Activated CD4-positive, alpha-beta T cell treated with anti-CD3 and anti-CD28 coated beads, Interleukin-2, amount 10 ng/mL, durations not matched to agents 7 days and 5 days (primary cell): ENCODE measurements around the gene ZNF32. TPM values are rescaled to one million over a fixed set of nuclear protein-coding genes. Genes with fewer than 3 reads are reported as not detected.
"Not testable (repeated sequence)": the region's sequence is repeated elsewhere in the genome, so short reads cannot be mapped to it uniquely, and the experiment has no call there.

Experiments used
- CTCF ChIA-PET: fragments of 350-600 bp; sonication (Branson Sonifier 250); formaldehyde crosslinking; loops from one replicate; lab custom pipeline; 2021; ENCODE audit warnings: antibody characterized with exemption; lab: Charles Lee
- POLR2A ChIA-PET: fragments of 350-600 bp; sonication (Branson Sonifier 250); formaldehyde crosslinking; loops from one replicate; lab custom pipeline; 2021; ENCODE audit warnings: antibody characterized with exemption; lab: Charles Lee
- DNase-seq: peaks from one replicate; pipeline ENCODE4 v3.0.0-alpha.2; 2020
- H3K27ac Mint-ChIP-seq: one replicate; pipeline ENCODE4 v1.8.0; 2021; ENCODE audit warnings: mild to moderate bottlenecking, moderate library complexity, mixed read lengths
- H3K27me3 Mint-ChIP-seq: one replicate; pipeline ENCODE4 v1.8.0; 2021; ENCODE audit warnings: mixed read lengths
- H3K36me3 Mint-ChIP-seq: one replicate; pipeline ENCODE4 v1.8.0; 2021; ENCODE audit warnings: low read depth, mixed read lengths
- H3K4me1 Mint-ChIP-seq: one replicate; pipeline ENCODE4 v1.8.0; 2021; ENCODE audit warnings: mixed read lengths
- H3K4me3 Mint-ChIP-seq: one replicate; pipeline ENCODE4 v1.8.0; 2021; ENCODE audit warnings: mild to moderate bottlenecking, moderate library complexity, mixed read lengths
- H3K9me3 Mint-ChIP-seq: one replicate; pipeline ENCODE4 v1.8.0; 2021; ENCODE audit warnings: mixed read lengths
- total RNA-seq, 2 experiments: library from RNA; stranded (reverse); gene quantifications; one replicate each; pipeline ENCODE4 v1.2.3, GENCODE V29; 2021

ZNF32 gene
- total RNA-seq, 2 experiments from 2014 or later, result 18.0 to 19.0 TPM

DNA sequence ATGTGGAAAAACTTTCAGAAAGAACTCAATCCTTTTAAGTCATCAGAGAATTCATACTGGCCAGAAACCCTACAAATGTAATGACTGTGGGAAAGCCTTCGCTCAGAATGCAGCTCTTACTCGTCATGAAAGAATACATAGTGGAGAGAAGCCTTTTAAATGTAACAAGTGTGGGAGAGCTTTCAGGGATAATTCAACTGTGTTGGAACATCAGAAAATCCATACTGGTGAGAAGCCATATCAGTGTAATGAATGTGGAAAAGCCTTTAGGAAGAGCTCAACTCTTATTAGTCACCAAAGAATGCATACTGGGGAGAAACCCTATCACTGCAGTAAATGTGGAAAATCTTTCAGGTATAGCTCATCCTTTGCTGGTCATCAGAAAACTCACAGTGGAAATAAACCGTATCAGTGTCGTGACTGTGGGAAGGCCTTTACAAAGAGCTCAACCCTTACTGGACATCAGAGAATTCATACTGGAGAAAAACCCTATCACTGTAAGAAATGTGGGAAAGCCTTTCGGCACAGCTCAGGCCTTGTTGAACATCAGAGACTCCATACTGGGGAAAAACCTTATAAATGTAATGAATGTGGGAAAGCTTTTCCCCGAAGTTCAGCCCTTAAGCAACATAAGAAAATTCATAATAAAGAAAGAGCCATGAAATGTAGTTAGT, 31.8 kb downstream of the ZNF32 start:
- H3K36me3 Mint-ChIP-seq, result peaks cover 63% of the 10 kb centered on the region
- H3K4me3 Mint-ChIP-seq, result no peak overlapping the region
- peaks cover 56% of the 10 kb centered on the region for H3K9me3 Mint-ChIP-seq
- CTCF ChIA-PET, result interaction anchor here (1.5 kb wide), 1 partner anchor 32 kb away, joined by 3 read pairs; the partner anchor contains the start of gene ZNF32
- no peak for DNase-seq
- no peaks in the 10 kb centered on the region for H3K27me3 Mint-ChIP-seq
- H3K4me1 Mint-ChIP-seq, result no peaks in the 10 kb centered on the region
- H3K27ac Mint-ChIP-seq, result no peak overlapping the region
- POLR2A ChIA-PET, result no interaction called here

DNA sequence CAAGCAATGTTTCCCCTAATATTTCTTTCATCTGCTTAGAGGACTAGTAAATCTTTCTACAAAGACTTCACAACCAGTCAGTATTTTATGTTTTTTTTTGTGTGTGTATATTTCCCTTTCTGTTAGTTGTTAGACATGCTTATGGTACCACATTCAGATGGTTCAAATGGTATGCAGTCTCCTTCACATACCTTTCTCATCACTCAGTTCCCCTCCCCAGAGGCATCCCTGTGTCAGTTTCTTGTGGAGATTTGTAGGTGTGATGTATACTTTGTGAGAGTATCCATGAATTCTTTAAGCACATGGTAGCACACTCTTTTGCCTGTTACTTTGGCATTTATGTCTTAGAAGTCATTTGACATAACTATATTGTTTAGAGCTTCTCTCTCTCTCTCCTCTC, 38.0 kb downstream of the ZNF32 start:
- ChIA-PET POLR2A (no interaction called here), CTCF (interaction anchor here (0.5 to 1.2 kb wide), 2 partner anchors 13 to 633 kb away, joined by 3 to 5 read pairs; no protein-coding TSS in a partner anchor)
- H3K4me1 Mint-ChIP-seq, result peaks cover 24% of the 10 kb centered on the region
- DNase-seq, result no peak
- peaks cover 75% of the 10 kb centered on the region for H3K36me3 Mint-ChIP-seq
- peaks cover 40% of the 10 kb centered on the region for H3K9me3 Mint-ChIP-seq
- no peaks in the 10 kb centered on the region for H3K27me3 Mint-ChIP-seq
- H3K4me3 Mint-ChIP-seq, result no peak overlapping the region
- no peak overlapping the region for H3K27ac Mint-ChIP-seq

DNA sequence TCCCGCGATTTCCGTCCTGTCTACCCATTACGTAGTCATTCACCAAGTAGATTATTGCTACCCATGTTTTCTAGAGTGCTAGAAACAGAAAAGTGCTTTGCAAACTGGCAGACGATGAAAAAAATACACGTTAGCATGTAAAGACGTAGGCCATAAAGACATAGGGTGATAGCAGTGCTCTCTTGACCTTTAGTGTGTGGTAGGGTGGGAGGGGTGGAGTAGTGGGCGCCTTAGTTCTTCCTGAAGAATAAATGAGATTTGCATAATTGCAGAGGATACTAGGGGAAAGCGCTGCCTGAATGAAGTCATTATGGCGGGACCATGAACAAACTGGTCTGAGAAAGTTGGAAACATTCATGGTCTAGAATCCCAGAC, 41.5 kb downstream of the ZNF32 start:
- CTCF ChIA-PET, result no interaction called here
- peak overlapping the region; percentile 80 for H3K4me3 Mint-ChIP-seq

DNA sequence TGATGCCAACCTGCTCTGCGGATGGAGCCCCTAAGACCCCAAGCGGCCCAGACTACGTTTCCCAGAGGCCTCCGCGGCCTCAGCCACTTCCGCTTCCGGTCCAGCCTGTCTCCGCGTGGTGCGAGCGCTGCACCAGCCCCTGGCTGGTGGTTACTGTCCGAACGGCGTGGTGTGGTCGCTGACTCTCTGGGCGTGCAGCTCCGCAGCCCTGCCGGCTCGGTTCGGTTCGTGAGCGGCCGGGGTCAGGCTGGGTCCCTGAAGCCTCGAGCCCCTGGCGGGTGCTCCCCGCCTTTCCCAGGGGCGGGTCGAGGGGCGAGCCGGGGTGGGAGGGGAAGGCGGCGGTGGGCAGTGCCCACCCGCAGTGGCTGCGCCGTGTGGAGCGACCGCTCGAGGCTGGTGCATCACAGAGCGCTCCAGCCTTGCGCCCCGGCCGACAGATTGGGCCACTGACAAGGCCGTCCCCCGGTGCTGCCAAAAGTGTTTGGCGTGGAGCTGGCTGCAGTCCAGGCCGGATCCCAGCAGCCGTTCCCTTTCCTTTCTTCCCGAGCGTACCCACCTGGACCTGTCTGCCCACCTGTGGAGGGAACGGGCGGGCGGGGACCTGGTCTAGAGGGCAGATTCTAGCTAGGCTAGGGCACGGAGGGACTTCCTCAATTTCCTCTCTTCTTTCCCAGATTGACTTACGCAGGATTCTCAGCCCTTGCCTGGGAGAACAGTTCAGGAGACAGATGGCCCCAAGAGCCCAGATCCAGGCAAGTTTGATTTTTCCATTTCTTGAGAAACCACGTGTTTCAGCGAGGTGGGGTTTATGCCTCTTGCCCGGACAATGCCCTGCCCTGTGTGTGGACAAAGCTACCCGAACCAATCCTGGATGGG, 42.1 kb downstream of the ZNF32 start, which contains the start of gene ZNF485:
Gene ZNF485 (plus strand): TSS at position 116 of the 876 bp plus-strand sequence. CDS start 613 bp downstream, at position 729.
- ChIA-PET POLR2A (interaction anchor here (0.6 kb wide), 1 partner anchor 118 kb away, joined by 4 read pairs; no protein-coding TSS in a partner anchor), CTCF (no interaction called here)
- Mint-ChIP-seq H3K36me3 (peaks cover 39% of the 10 kb centered on the region), H3K27ac (peak within 1 kb of the TSS; percentile 85), H3K4me3 (peak within 1 kb of the TSS; percentile 80), H3K4me1 (peaks cover 25% of the 10 kb centered on the region), H3K9me3 (peaks cover 21% of the 10 kb centered on the region), H3K27me3 (peaks cover 4% of the 10 kb centered on the region)
- DNase-seq, result peak; percentile 62

More for the DNA sequence above, 41.5 kb downstream of the ZNF32 start:
- peaks cover 23% of the 10 kb centered on the region for H3K9me3 Mint-ChIP-seq
- no peak for DNase-seq
- POLR2A ChIA-PET, result interaction anchor here (0.6 kb wide), 1 partner anchor 119 kb away, joined by 4 read pairs; no protein-coding TSS in a partner anchor
- peak overlapping the region; percentile 85 for H3K27ac Mint-ChIP-seq
- H3K36me3 Mint-ChIP-seq, result peaks cover 45% of the 10 kb centered on the region
- H3K27me3 Mint-ChIP-seq, result peaks cover under 1% of the 10 kb centered on the region
- H3K4me1 Mint-ChIP-seq, result peaks cover 25% of the 10 kb centered on the region

DNA sequence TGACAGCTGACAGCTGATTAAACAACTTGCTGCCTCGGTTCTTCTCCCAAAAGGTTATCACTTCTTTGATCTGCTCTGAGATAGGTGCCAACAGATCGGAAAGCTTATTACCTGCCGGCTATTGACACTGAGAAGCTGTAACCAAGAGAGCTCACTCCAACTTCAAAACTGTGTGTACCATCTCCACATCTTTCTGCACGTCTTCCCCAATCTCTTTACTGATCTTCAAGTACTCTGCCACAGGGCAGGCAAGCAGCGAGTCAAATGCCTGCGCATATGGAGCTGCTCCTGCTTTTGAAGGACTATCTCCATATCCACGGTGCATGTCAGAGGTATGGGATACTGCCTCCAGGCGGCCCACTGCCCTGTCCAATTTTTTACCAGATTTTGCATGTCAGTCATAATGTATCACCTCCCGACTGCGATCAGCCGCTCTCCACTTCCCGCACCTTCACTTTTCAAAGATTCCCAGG, 42.8 kb downstream of the ZNF32 start:
- DNase-seq, result no peak
- Mint-ChIP-seq H3K36me3 (peaks cover 35% of the 10 kb centered on the region), H3K4me1 (peaks cover 25% of the 10 kb centered on the region), H3K9me3 (peaks cover 22% of the 10 kb centered on the region), H3K27ac (peak overlapping the region; percentile 2), H3K27me3 (peaks cover 4% of the 10 kb centered on the region), H3K4me3 (peak overlapping the region; percentile 80)
- ChIA-PET POLR2A (no interaction called here), CTCF (interaction anchor here (0.7 kb wide), 1 partner anchor 55 kb away, joined by 4 read pairs; no protein-coding TSS in a partner anchor)

DNA sequence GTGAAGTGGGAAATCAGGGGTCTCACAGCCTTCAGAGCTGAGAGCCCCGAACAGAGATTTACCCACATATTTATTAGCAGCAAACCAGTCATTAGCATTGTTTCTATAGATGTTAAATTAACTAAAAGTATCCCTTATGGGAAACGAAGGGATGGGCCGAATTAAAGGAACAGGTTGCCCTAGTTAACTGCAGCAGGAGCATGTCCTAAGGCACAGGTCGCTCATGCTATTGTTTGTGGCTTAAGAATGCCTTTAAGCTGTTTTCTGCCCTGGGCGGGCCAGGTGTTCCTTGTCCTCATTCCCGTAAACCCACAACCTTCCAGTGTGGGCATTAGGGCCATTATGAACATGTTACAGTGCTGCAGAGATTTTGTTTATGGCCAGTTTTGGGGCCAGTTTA, 47.1 kb downstream of the ZNF32 start:
- DNase-seq, H3K36me3 Mint-ChIP-seq, H3K27ac Mint-ChIP-seq, POLR2A ChIA-PET, H3K4me3 Mint-ChIP-seq, H3K27me3 Mint-ChIP-seq, CTCF ChIA-PET: not testable (repeated sequence)
- H3K4me1 Mint-ChIP-seq, result peaks cover 15% of the 10 kb centered on the region
- H3K9me3 Mint-ChIP-seq, result peaks cover 20% of the 10 kb centered on the region

DNA sequence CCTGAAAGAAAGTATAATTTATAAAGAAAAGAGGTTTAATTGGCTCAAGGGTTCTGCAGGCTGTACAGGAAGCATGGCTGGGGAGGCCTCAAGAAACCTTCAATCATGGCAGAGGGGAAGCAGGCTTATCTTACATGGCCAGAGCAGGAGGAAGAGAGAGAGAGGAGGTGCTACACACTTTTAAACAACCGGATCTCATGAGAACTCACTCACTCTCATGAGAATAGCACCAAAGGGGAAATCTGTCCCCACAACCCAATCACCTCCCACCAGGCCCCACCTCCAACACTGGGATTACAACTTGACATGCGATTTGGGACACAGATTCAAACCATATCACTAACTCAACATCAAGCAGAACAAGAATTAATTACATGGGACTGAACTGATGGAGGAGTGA, 49.3 kb downstream of the ZNF32 start:
- Mint-ChIP-seq H3K9me3 (peaks cover 15% of the 10 kb centered on the region), H3K4me3 (no peak overlapping the region), H3K4me1 (peaks cover 31% of the 10 kb centered on the region), H3K27me3 (peaks cover 4% of the 10 kb centered on the region), H3K36me3 (peaks cover 2% of the 10 kb centered on the region), H3K27ac (peak overlapping the region; percentile 26)
- CTCF ChIA-PET, result no interaction called here
- DNase-seq, result no peak
- POLR2A ChIA-PET, result no interaction called here

DNA sequence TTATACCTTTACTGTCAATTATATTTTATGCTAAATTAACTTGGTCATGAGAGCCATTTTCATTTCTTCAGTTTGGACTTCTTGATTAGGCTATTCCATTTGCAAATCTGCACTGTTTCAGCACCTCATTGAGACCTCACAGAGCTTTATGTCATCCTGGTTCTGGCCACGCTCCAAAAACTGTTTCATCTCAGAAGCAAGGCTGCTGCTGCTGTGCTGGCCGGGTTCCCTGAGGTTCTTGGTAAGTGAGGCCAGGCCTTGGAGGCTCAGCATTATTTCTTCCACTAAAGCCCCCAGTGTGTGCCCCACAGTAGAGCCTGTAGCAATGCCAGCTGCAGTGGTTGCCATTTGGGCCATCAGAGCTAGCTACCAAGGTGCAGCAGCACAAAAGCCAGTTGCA, 50.2 kb downstream of the ZNF32 start:
- H3K36me3 Mint-ChIP-seq, result peaks cover 6% of the 10 kb centered on the region
- ChIA-PET CTCF (interaction anchor here (0.9 to 1.0 kb wide), 2 partner anchors 12 to 13 kb away, joined by 3 read pairs; no protein-coding TSS in a partner anchor), POLR2A (no interaction called here)
- peaks cover 33% of the 10 kb centered on the region for H3K4me1 Mint-ChIP-seq
- peaks cover 24% of the 10 kb centered on the region for H3K9me3 Mint-ChIP-seq
- peaks cover 7% of the 10 kb centered on the region for H3K27me3 Mint-ChIP-seq
- no peak for DNase-seq
- no peak overlapping the region for H3K4me3 Mint-ChIP-seq
- no peak overlapping the region for H3K27ac Mint-ChIP-seq

DNA sequence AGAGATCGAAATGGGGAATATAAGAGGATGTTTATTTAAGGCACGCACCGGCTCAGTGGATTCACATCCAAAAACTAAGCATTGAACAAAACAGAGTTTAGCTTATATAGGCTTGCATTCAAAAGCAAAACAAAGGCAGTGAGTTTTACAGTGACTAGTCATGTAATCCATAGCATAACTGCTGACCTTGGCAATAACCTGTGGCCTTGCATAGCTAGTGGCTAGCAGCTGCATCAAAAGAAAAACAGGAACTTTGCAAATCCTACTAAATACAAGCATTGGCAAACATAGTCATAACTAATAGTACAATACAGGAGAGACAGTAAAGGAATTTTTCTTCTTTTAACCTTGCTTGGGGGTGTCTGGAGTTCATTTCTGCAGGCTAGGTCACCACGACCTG, 52.1 kb downstream of the ZNF32 start:
- H3K9me3 Mint-ChIP-seq, result peaks cover 25% of the 10 kb centered on the region
- peak overlapping the region; percentile 89 for H3K27ac Mint-ChIP-seq
- ChIA-PET POLR2A (no interaction called here), CTCF (no interaction called here)
- H3K27me3 Mint-ChIP-seq, result peaks cover 3% of the 10 kb centered on the region
- peaks cover 33% of the 10 kb centered on the region for H3K4me1 Mint-ChIP-seq
- no peak overlapping the region for H3K4me3 Mint-ChIP-seq
- H3K36me3 Mint-ChIP-seq, result peaks cover 6% of the 10 kb centered on the region
- no peak for DNase-seq

DNA sequence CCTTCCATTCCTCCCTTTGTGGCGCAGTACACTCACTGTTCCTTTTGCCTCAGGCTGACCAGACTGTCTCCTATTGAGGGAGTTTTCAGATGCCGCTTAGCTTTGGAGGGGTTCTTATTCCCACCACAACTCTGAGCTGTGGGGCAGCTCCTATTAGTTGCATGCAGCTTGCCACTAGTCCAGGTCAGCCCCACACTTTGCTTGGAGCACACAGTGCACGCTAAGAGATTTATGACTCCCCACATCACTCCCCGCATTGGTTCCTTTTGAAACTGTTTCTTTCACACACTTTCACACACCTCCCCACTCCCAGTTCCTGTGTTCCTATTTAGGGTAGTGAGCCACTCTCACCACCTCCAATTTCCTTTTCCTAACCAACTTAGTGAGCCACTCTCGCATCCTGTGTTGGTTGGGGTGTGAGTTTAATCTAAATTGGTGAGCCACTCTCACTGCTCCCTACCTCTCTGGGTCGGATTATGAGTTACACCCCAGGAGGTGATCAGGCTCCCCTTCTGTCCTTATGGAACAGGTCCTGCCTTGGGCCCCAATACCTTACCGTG, 52.9 kb downstream of the ZNF32 start:
- H3K27ac Mint-ChIP-seq, result peak overlapping the region; percentile 89
- ChIA-PET POLR2A (interaction anchor here (0.6 kb wide), 1 partner anchor 127 kb away, joined by 3 read pairs; no protein-coding TSS in a partner anchor), CTCF (interaction anchor here (1.2 kb wide), 1 partner anchor 9 kb away, joined by 4 read pairs; no protein-coding TSS in a partner anchor)
- peaks cover 6% of the 10 kb centered on the region for H3K36me3 Mint-ChIP-seq
- DNase-seq, result peak; percentile 29
- peaks cover 23% of the 10 kb centered on the region for H3K9me3 Mint-ChIP-seq
- H3K27me3 Mint-ChIP-seq, result peaks cover 3% of the 10 kb centered on the region
- peaks cover 33% of the 10 kb centered on the region for H3K4me1 Mint-ChIP-seq
- H3K4me3 Mint-ChIP-seq, result peak overlapping the region; percentile 68

DNA sequence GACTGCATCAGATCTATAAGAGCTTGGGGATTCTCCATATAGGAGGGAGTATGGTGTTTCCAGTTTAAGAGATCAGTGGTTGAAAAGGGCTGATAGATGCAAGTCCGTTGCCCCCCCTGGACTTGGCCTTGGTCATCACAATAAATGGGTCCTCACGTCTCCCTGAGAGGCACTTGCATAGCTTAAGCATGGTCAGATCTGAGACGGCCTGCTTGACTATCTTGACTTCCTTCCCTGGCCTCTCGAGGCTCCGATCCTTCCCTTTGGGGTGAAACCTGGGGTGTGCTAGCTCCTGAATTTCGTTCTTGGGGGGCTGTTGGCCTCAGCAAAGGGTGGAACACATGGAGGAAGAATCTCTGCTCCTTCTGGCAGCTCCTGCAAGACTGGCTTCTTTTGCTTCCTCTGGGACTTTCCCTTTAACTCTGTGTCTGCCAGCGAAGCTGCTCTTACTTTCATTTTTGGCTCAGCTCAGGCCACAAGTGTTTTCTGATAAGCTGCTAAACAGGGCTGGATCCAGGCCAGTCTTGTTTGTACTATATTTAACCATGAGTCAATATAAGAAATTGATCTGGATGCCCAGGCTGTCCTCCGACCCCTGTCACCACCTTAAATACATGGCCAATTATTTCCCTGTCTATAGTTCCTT, 53.6 kb downstream of the ZNF32 start:
- ChIA-PET CTCF (interaction anchor here (0.5 to 1.2 kb wide), 2 partner anchors 9 to 183 kb away, joined by 3 to 4 read pairs; no protein-coding TSS in a partner anchor), POLR2A (interaction anchor here (0.6 kb wide), 1 partner anchor 128 kb away, joined by 3 read pairs; no protein-coding TSS in a partner anchor)
- DNase-seq, result peak; percentile 62
- Mint-ChIP-seq H3K27me3 (peaks cover 7% of the 10 kb centered on the region), H3K27ac (peak overlapping the region; percentile 89), H3K36me3 (peaks cover 6% of the 10 kb centered on the region), H3K4me3 (peak overlapping the region; percentile 68), H3K9me3 (peaks cover 24% of the 10 kb centered on the region), H3K4me1 (peaks cover 33% of the 10 kb centered on the region)
